ENCODE results near the gene SLC25A39.

- TF ChIP-seq POLR2A (IDR thresholded peaks at IDR 0.05) (no peak), CTCF (IDR thresholded peaks at IDR 0.05) (no peak)
These were observed 7.1 kb downstream of the SLC25A39 start for GRCh38 chr17:44317545-44317944.
